Measurements from ENCODE around the gene TRIM46.

- TF ChIP-seq CTCF (IDR thresholded peaks at IDR 0.05 in 8 of 11, conservative IDR thresholded peaks at IDR 0.05 in 3 of 11) (no peak), POLR2AphosphoS5 (IDR thresholded peaks at IDR 0.05) (peak in 2 of 3 donors; percentile 12 to 61)
Measured at GRCh38 chr1:155128755-155129473, 44.7 kb upstream of the TRIM46 start.
